ENCODE results near the gene PTPRH.
"Not testable (repeated sequence)": the region's sequence is repeated elsewhere in the genome, so short reads cannot be mapped to it uniquely, and the experiment has no call there.

DNA sequence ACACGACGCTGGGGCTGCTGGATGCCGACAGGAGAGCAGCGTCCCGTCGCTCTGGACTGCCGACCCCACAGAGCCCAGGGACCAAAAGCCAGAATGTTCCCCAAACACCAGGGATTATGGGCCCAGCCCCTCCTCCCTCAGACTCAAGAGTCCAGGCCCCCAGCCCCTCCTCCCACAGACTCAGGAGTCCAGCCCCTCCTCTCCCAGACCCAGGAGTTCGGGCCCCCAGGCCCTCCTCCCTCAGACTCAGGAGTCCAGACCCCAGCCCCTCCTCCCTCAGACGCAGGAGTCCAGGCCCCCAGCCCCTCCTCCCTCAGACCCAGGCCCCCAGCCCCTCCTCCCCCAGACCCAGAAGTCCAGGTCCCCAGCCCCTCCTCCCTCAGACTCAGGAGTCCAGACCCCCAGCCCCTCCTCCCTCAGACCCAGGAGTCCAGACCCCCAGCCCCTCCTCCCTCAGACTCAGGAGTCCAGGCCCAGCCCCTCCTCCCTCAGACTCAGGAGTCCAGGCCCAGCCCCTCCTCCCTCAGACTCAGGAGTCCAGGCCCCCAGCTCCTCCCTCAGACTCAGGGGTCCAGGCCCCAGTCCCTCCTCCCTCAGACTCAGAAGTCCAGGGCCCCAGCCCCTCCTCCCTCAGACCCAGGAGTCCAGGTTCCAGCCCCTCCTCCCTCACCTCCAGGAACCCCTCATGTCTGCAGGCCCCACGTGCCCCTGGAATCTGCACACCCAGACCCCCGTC lies 15.5 kb upstream of the PTPRH start:
- TF ChIP-seq, protein P1, sequence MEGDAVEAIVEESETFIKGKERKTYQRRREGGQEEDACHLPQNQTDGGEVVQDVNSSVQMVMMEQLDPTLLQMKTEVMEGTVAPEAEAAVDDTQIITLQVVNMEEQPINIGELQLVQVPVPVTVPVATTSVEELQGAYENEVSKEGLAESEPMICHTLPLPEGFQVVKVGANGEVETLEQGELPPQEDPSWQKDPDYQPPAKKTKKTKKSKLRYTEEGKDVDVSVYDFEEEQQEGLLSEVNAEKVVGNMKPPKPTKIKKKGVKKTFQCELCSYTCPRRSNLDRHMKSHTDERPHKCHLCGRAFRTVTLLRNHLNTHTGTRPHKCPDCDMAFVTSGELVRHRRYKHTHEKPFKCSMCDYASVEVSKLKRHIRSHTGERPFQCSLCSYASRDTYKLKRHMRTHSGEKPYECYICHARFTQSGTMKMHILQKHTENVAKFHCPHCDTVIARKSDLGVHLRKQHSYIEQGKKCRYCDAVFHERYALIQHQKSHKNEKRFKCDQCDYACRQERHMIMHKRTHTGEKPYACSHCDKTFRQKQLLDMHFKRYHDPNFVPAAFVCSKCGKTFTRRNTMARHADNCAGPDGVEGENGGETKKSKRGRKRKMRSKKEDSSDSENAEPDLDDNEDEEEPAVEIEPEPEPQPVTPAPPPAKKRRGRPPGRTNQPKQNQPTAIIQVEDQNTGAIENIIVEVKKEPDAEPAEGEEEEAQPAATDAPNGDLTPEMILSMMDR (IDR thresholded peaks at IDR 0.05): not testable (repeated sequence)
- not testable (repeated sequence) for TF ChIP-seq POLR2A (IDR thresholded peaks at IDR 0.05)
